Measurements from ENCODE around the gene IL27RA.
A peak's percentile ranks its signal among the peaks of the same experiment; 100 is the strongest.

The IL27RA gene

GRCh38 chr19:14091813-14092462 lies 60.4 kb downstream of the IL27RA start:
- peak; percentile 79 for DNase-seq (ENCODE audit: low spot score)
- in situ Hi-C loops (cut with MboI; ENCODE audit: low sequenced_read_pairs, unreplicated experiment): no loop called here
- TF ChIP-seq CTCF (IDR thresholded peaks at IDR 0.05; ENCODE audit: borderline replicate concordance, control extremely low read depth, extremely low read depth, insufficient read depth, missing control alignments): no peak

- no peak for TF ChIP-seq CTCF (IDR thresholded peaks at IDR 0.05; ENCODE audit: borderline replicate concordance, control extremely low read depth, extremely low read depth, insufficient read depth, missing control alignments)
- in situ Hi-C loops (cut with MboI; ENCODE audit: low sequenced_read_pairs, unreplicated experiment): no loop called here
- DNase-seq (ENCODE audit: low spot score): no peak
Measured at GRCh38 chr19:14093117-14093823, 61.7 kb downstream of the IL27RA start.

GRCh38 chr19:14094854-14095253 lies 63.3 kb downstream of the IL27RA start:
- no peak for TF ChIP-seq CTCF (IDR thresholded peaks at IDR 0.05; ENCODE audit: borderline replicate concordance, control extremely low read depth, extremely low read depth, insufficient read depth, missing control alignments)
- no peak for DNase-seq (ENCODE audit: low spot score)
- in situ Hi-C loops (cut with MboI; ENCODE audit: low sequenced_read_pairs, unreplicated experiment): no loop called here

GRCh38 chr19:14096272-14096992 lies 64.9 kb downstream of the IL27RA start:
- no peak for DNase-seq (ENCODE audit: low spot score)
- no peak for TF ChIP-seq CTCF (IDR thresholded peaks at IDR 0.05; ENCODE audit: borderline replicate concordance, control extremely low read depth, extremely low read depth, insufficient read depth, missing control alignments)
- in situ Hi-C loops (cut with MboI; ENCODE audit: low sequenced_read_pairs, unreplicated experiment): no loop called here

GRCh38 chr19:14097532-14098151 lies 66.1 kb downstream of the IL27RA start:
- in situ Hi-C loops (cut with MboI; ENCODE audit: low sequenced_read_pairs, unreplicated experiment): no loop called here
- TF ChIP-seq CTCF (IDR thresholded peaks at IDR 0.05; ENCODE audit: borderline replicate concordance, control extremely low read depth, extremely low read depth, insufficient read depth, missing control alignments): no peak
- no peak for DNase-seq (ENCODE audit: low spot score)

- in situ Hi-C loops (cut with MboI; ENCODE audit: low sequenced_read_pairs, unreplicated experiment): no loop called here
- TF ChIP-seq CTCF (IDR thresholded peaks at IDR 0.05; ENCODE audit: borderline replicate concordance, control extremely low read depth, extremely low read depth, insufficient read depth, missing control alignments): no peak
- DNase-seq (ENCODE audit: low spot score): no peak
Measured at GRCh38 chr19:14101003-14101545, 69.5 kb downstream of the IL27RA start.

All from GM13976 (cell line).